T-helper 9 cell (primary cell): ENCODE results near the gene CELA2B.
"Not testable (repeated sequence)": the region's sequence is repeated elsewhere in the genome, so short reads cannot be mapped to it uniquely, and the experiment has no call there.

Experiments
- DNase-seq: peaks from one replicate; pipeline ENCODE4 v3.0.0-alpha.2; 2020

The CELA2B gene

GRCh38 chr1:15501208-15502032 lies 25.5 kb downstream of the CELA2B start:
- peak; percentile 37 for DNase-seq

- no peak for DNase-seq
These were observed 28.5 kb downstream of the CELA2B start for GRCh38 chr1:15504436-15504835.

GRCh38 chr1:15506831-15507230 lies 30.9 kb downstream of the CELA2B start:
- no peak for DNase-seq

- no peak for DNase-seq
These were observed 31.4 kb downstream of the CELA2B start for GRCh38 chr1:15507278-15507677.

- no peak for DNase-seq
These were observed 33.0 kb downstream of the CELA2B start for GRCh38 chr1:15508700-15509487.

GRCh38 chr1:15509586-15509985 lies 33.7 kb downstream of the CELA2B start:
- DNase-seq, result no peak

GRCh38 chr1:15510611-15511405 lies 34.9 kb downstream of the CELA2B start:
- no peak for DNase-seq

- no peak for DNase-seq
These were observed 37.3 kb downstream of the CELA2B start for GRCh38 chr1:15513192-15513591.

- no peak for DNase-seq
These were observed 38.0 kb downstream of the CELA2B start for GRCh38 chr1:15513919-15514318.

GRCh38 chr1:15514557-15514956 lies 38.7 kb downstream of the CELA2B start:
- not testable (repeated sequence) for DNase-seq

GRCh38 chr1:15515022-15515663 lies 39.2 kb downstream of the CELA2B start:
- no peak for DNase-seq

- DNase-seq, result no peak
These were observed 43.7 kb downstream of the CELA2B start for GRCh38 chr1:15519625-15520024.

- not testable (repeated sequence) for DNase-seq
These were observed 45.5 kb downstream of the CELA2B start for GRCh38 chr1:15521206-15521906.

GRCh38 chr1:15522551-15522950 lies 46.6 kb downstream of the CELA2B start:
- no peak for DNase-seq

GRCh38 chr1:15523104-15524020 lies 47.5 kb downstream of the CELA2B start:
- DNase-seq, result no peak

- no peak for DNase-seq
These were observed 48.0 kb downstream of the CELA2B start, which contains the start of gene CASP9 for GRCh38 chr1:15524021-15524282. Gene CASP9, minus strand, starts transcription at chr1:15524215. Its CDS starts 15 bp downstream, at chr1:15524200.

- DNase-seq, result peak; percentile 100
These were observed 48.6 kb downstream of the CELA2B start for GRCh38 chr1:15524283-15525049.

GRCh38 chr1:15525050-15526020 lies 49.4 kb downstream of the CELA2B start:
- no peak for DNase-seq

GRCh38 chr1:15526021-15526489 lies 50.2 kb downstream of the CELA2B start:
- peak; percentile 21 for DNase-seq
